Stimulated activated naive CD8-positive, alpha-beta T cell treated with anti-CD3 and anti-CD28 coated beads, Interleukin-15, amount 100 ng/mL, for 72 hours (primary cell): ENCODE data around the gene TNNC1.

Source experiments
- ATAC-seq: fragments of 150-1000 bp; cut with Tn5 transposase; 2 replicates; pipeline ENCODE4 v1.10.0; 2021; ENCODE audit warnings: mild to moderate bottlenecking, moderate library complexity
- DNase-seq, 2 donors: peaks; one replicate each; pipeline ENCODE4 v3.0.0; 2021 to 2022
- H3K27ac Mint-ChIP-seq, 2 donors: one replicate each; pipeline ENCODE4 v1.8.0; 2022; ENCODE audit warnings: mild to moderate bottlenecking in 2 of 2, mixed read lengths in 2 of 2, moderate library complexity in 2 of 2
- H3K27me3 Mint-ChIP-seq: one replicate; pipeline ENCODE4 v1.8.0; 2022; ENCODE audit warnings: mixed read lengths
- H3K4me1 Mint-ChIP-seq: one replicate; pipeline ENCODE4 v1.8.0; 2022; ENCODE audit warnings: mild to moderate bottlenecking, mixed read lengths
- H3K4me3 Mint-ChIP-seq, 2 donors: one replicate each; pipeline ENCODE4 v1.8.0; 2022; ENCODE audit warnings: mild to moderate bottlenecking in 2 of 2, mixed read lengths in 2 of 2, moderate library complexity in 1 of 2
- H3K9me3 Mint-ChIP-seq, 2 donors: one replicate each; pipeline ENCODE4 v1.8.0; 2022; ENCODE audit warnings: mixed read lengths in 2 of 2

Gene TNNC1

DNA sequence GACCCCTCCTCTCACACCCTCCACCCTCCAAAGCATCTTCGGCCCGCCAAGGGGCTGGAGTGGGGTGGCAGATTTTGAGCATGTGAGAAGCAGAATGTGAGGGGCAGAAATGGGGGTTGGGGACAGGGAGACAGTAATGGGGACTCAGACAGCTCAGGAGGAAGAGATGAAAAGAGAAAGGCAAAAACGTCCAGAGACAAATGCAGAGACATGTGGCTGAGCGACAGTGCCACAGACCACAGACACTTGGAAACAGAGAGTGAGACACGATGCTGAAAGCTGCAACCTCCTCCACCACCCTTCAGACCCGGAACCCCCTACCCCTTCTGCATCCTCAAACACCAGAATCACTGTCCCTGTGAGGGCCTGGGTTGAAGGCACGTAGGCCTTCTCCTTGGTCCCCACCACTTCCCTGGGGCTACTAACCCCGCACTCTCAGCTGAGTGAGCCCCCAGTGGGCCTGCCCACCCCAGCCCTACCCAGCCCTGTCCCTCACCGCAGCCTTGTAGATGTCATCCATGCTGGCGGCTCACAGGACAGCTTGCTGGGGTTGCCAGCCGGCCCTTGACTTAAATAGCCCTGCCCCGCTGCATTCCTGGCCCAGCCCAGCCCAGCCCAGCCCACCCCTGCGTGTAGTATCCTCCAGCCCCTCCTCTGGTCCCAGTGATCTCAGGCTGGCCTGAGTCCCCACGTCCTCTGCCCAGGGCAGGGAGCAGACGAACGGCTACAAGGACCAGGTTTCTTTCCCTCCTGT, at the start of gene TNNC1:
Gene TNNC1, minus strand, starts transcription at position 546 of the 754 bp plus-strand sequence. Its CDS starts 26 bp downstream, at position 520.
- Mint-ChIP-seq H3K27me3 (no peaks in the 10 kb centered on the region), H3K27ac (peak within 1 kb of the TSS; percentile 99 to 100), H3K9me3 (no peaks in the 10 kb centered on the region), H3K4me1 (peaks cover 44% of the 10 kb centered on the region), H3K4me3 (peak within 1 kb of the TSS; percentile 94 to 95)
- DNase-seq (no peak), ATAC-seq (no peak)

GRCh38 chr3:52502808-52503350, 49.0 kb upstream of the TNNC1 start:
- Mint-ChIP-seq H3K27ac (no peak overlapping the region), H3K4me3 (no peak overlapping the region), H3K4me1 (peaks cover 12% of the 10 kb centered on the region), H3K27me3 (peaks cover 15% of the 10 kb centered on the region), H3K9me3 (no peaks in the 10 kb centered on the region)
- no peak for DNase-seq
- ATAC-seq = no peak

- Mint-ChIP-seq H3K4me1 (peaks cover 12% of the 10 kb centered on the region), H3K27ac (no peak overlapping the region), H3K27me3 (peaks cover 16% of the 10 kb centered on the region), H3K4me3 (no peak overlapping the region), H3K9me3 (no peaks in the 10 kb centered on the region)
- DNase-seq = no peak
- no peak for ATAC-seq
These were observed 48.2 kb upstream of the TNNC1 start for GRCh38 chr3:52502001-52502400.

- ATAC-seq = no peak
- Mint-ChIP-seq H3K4me1 (peaks cover 12% of the 10 kb centered on the region), H3K9me3 (no peaks in the 10 kb centered on the region), H3K4me3 (no peak overlapping the region), H3K27ac (no peak overlapping the region), H3K27me3 (peaks cover 16% of the 10 kb centered on the region)
- no peak for DNase-seq
These were observed 47.2 kb upstream of the TNNC1 start for GRCh38 chr3:52501046-52501445.

DNA sequence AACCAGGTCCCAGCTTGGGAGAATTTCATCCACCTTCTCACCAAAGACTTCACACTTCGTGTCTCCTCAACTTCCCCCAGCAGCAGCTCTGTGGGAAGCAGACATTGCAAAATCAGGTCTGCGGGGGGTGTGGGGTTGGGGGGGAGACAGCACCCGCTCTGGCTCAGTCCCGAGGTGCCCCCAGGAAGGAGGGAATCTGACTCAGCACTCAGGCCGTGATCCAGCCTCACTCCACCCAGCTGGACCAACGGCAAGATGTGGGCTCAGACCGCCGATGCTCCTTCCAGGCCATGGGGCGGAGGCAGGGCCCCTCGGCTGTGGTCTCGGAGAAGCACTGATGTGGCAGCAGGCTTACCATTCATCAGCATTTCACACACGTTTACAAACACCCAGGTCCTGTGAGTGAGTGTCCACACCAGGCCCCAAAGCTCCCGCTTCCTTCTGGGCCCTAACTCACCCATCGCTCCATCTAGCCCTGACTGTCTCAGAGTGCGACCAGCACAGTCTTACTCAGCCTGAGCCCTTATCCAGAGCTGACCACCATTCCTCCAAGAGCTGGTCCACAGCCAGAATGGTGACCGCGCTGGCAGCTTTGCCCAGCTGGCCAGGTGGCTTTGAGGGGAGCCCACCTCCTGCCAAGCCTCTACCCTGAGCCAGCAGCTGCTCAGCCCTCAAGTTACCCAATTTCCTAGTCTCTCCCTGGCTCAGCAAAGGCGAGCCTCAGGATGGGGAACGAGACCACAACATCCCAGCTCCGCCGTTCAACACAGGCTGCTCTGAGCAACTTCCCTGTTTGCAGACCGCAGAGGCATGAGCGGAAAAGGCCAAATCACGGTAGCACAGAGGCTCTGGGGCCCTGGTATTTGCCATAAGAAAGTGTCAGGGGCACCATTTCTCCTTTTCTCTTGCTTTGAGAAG, 44.6 kb upstream of the TNNC1 start:
- ATAC-seq (no peak), DNase-seq (no peak)
- Mint-ChIP-seq H3K27me3 (peaks cover 16% of the 10 kb centered on the region), H3K4me3 (no peak overlapping the region), H3K27ac (peak overlapping the region in 1 of 2 donors; percentile 5), H3K4me1 (peaks cover 22% of the 10 kb centered on the region), H3K9me3 (no peaks in the 10 kb centered on the region)

GRCh38 chr3:52495777-52496602, 42.1 kb upstream of the TNNC1 start:
- H3K27ac Mint-ChIP-seq = peak overlapping the region in 1 of 2 donors; percentile 85
- no peak for DNase-seq

DNA sequence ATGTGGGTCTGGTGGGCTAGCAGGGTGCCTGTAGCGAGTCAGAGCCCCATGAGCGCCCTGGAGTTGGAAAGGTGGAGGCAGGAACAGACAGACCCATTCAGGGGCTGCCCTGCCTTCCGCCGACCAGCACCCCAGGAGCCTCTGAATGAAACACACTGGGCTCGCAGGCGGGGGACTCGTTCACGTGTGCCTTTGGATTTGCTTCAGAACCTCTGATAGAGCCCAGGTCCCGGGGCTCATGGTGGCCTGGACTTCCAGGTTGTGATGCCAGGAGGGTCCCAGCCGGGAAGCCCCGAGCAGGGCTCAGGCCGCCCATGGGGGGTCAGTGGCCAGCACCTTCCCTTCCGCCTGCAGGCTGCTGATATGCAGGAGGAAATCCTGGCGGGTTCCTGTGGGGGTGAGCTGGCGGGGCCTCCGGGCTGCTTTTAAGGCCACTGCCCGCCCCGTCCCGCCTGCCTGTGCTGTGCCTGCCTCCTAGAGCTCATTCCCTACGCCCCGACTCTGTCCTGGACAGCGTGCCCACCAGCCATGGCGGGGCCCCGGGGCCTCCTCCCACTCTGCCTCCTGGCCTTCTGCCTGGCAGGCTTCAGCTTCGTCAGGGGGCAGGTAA, 41.1 kb upstream of the TNNC1 start, which contains the start of gene STAB1:
Gene STAB1, plus strand, starts transcription at position 453 of the 610 bp plus-strand sequence. Its CDS starts 76 bp downstream, at position 529.
- Mint-ChIP-seq H3K9me3 (no peaks in the 10 kb centered on the region), H3K4me3 (no peak within 1 kb of the TSS), H3K4me1 (peaks cover 22% of the 10 kb centered on the region), H3K27ac (peak within 1 kb of the TSS; percentile 20 to 85), H3K27me3 (peaks cover 16% of the 10 kb centered on the region)
- ATAC-seq (no peak), DNase-seq (no peak)

More at GRCh38 chr3:52495777-52496602, 42.1 kb upstream of the TNNC1 start:
- Mint-ChIP-seq H3K4me3 (no peak overlapping the region), H3K27me3 (peaks cover 16% of the 10 kb centered on the region), H3K4me1 (peaks cover 22% of the 10 kb centered on the region), H3K9me3 (no peaks in the 10 kb centered on the region)
- peak; percentile 7 for ATAC-seq

GRCh38 chr3:52494445-52494844, 40.6 kb upstream of the TNNC1 start:
- no peak for DNase-seq
- Mint-ChIP-seq H3K27ac (peak overlapping the region; percentile 6 to 77), H3K9me3 (no peaks in the 10 kb centered on the region)

DNA sequence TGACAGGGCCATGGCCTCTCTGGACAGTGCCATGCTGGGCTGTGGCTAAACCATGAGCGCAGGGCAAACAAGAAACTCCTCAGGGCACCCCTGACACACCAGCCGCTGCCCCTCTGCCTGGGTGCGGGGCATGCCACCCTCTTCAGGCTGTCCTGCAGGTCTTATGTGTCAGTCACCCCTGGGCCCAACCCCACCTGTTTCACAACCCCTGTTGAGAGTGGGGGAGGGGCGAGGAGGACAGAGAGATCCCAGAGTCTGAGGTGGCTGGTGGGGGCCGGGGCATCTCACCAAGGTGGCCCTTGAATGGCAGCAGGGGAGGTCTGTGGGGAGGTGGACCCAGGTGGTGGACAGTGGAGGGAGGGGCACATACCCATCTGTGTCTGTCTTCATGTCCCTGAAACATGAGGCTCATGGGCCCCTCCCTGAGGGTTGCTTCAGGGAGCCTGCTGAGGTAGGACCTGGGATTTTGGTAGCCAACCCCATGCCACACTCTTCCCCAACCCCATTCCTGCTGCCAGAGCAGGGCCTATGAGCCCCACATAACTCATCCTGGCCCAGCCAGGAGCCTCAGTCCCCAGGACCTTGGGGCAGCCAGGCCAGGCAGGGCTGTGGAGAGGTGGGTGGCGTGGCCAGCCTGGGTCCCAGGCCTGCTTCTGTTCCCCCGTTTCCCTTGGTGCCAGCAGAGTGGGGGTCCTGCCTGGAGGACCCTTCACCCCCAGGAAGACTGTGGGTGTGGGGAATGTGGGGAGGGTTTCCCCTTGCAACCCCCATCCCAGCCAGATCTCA, 39.6 kb upstream of the TNNC1 start:
- no peak for ATAC-seq
- H3K9me3 Mint-ChIP-seq = no peaks in the 10 kb centered on the region
- DNase-seq = no peak
- peaks cover 7% of the 10 kb centered on the region for H3K27me3 Mint-ChIP-seq
- H3K4me3 Mint-ChIP-seq = no peak overlapping the region
- peaks cover 11% of the 10 kb centered on the region for H3K4me1 Mint-ChIP-seq
- peak overlapping the region in 1 of 2 donors; percentile 19 for H3K27ac Mint-ChIP-seq

More at GRCh38 chr3:52494445-52494844, 40.6 kb upstream of the TNNC1 start:
- Mint-ChIP-seq H3K4me3 (no peak overlapping the region), H3K27me3 (peaks cover 16% of the 10 kb centered on the region), H3K4me1 (peaks cover 21% of the 10 kb centered on the region)
- ATAC-seq = no peak

- peaks cover 10% of the 10 kb centered on the region for H3K4me1 Mint-ChIP-seq
- no peak overlapping the region for H3K27ac Mint-ChIP-seq
- H3K4me3 Mint-ChIP-seq = no peak overlapping the region
- ATAC-seq = no peak
- DNase-seq = no peak
- no peaks in the 10 kb centered on the region for H3K9me3 Mint-ChIP-seq
- no peaks in the 10 kb centered on the region for H3K27me3 Mint-ChIP-seq
These were observed 38.2 kb upstream of the TNNC1 start for GRCh38 chr3:52492059-52492458.

- Mint-ChIP-seq H3K27ac (no peak overlapping the region), H3K27me3 (no peaks in the 10 kb centered on the region), H3K9me3 (no peaks in the 10 kb centered on the region), H3K4me1 (peaks cover 10% of the 10 kb centered on the region), H3K4me3 (no peak overlapping the region)
- DNase-seq (no peak), ATAC-seq (no peak)
These were observed 37.2 kb upstream of the TNNC1 start for GRCh38 chr3:52490939-52491526.

- H3K27ac Mint-ChIP-seq = no peak overlapping the region
- H3K4me1 Mint-ChIP-seq = peaks cover 10% of the 10 kb centered on the region
- H3K4me3 Mint-ChIP-seq = no peak overlapping the region
- no peak for ATAC-seq
- H3K27me3 Mint-ChIP-seq = no peaks in the 10 kb centered on the region
- no peaks in the 10 kb centered on the region for H3K9me3 Mint-ChIP-seq
- no peak for DNase-seq
These were observed 36.4 kb upstream of the TNNC1 start for GRCh38 chr3:52490035-52490938.

GRCh38 chr3:52489453-52489852, 35.6 kb upstream of the TNNC1 start:
- Mint-ChIP-seq H3K9me3 (no peaks in the 10 kb centered on the region), H3K27ac (peak overlapping the region in 1 of 2 donors; percentile 71), H3K27me3 (no peaks in the 10 kb centered on the region), H3K4me1 (peaks cover 4% of the 10 kb centered on the region), H3K4me3 (no peak overlapping the region)
- no peak for ATAC-seq
- no peak for DNase-seq
